Measurements from ENCODE around the gene SQSTM1. TPM values are rescaled to one million over a fixed set of nuclear protein-coding genes. Genes with fewer than 3 reads are reported as not detected.
"Not testable (repeated sequence)": the region's sequence is repeated elsewhere in the genome, so short reads cannot be mapped to it uniquely, and the experiment has no call there.

Gene SQSTM1
- polyA plus RNA-seq, 2 of the 4 experiments (the other 2 are of a cell fraction): 362 to 625 TPM

GRCh38 chr5:179870403-179870903 lies 49.7 kb downstream of the SQSTM1 start:
- H3K9me3 ChIP-seq: no peaks in the 10 kb centered on the region
- no peak overlapping the region for H3K27ac ChIP-seq
- no peak overlapping the region for H3K4me2 ChIP-seq
- CTCF ChIA-PET: interaction anchor here (0.9 to 1.6 kb wide), 3 partner anchors 9 to 36 kb away, joined by 3 to 6 read pairs (median 5); no protein-coding TSS in a partner anchor
- FAIRE-seq (no peak), ATAC-seq (peak in 1 of 2 experiments; percentile 66; a peak in 3 of 6 replicates), DNase-seq (ENCODE audit: low read depth in 1 of 2, low spot score in 1 of 2) (peak; percentile 56 to 65)
- TF ChIP-seq MAFK (IDR thresholded peaks at IDR 0.05; ENCODE audit: partially characterized antibody): no peak
- TF ChIP-seq POLR2A (IDR thresholded peaks at IDR 0.05; ENCODE audit: low read length): no peak
- peak; percentile 19 to 47; a peak in 3 of 5 replicates for TF ChIP-seq RAD21 (conservative IDR thresholded peaks at IDR 0.05 in 1 of 2, IDR thresholded peaks at IDR 0.05 in 1 of 2)
- TF ChIP-seq CTCF (IDR thresholded peaks at IDR 0.05): peak; percentile 30; the same call in 1 of the 3 replicates
- TF ChIP-seq ZFP36 (IDR thresholded peaks at IDR 0.05; ENCODE audit: borderline replicate concordance, partially characterized antibody): no peak
- no peaks in the 10 kb centered on the region for H3K4me1 ChIP-seq
- H3K4me3 ChIP-seq: no peak overlapping the region
- POLR2A ChIA-PET: interaction anchor here (0.6 kb wide), 1 partner anchor 23 kb away, joined by 6 read pairs; no protein-coding TSS in a partner anchor
- 85% methylated on average over 12 of the region's 17 CpGs for WGBS (ENCODE audit: missing lambda C conversion rate)

GRCh38 chr5:179870952-179871351 lies 50.2 kb downstream of the SQSTM1 start:
- 86% methylated on average over 3 of the region's 3 CpGs for WGBS (ENCODE audit: missing lambda C conversion rate)
- FAIRE-seq: no peak

GRCh38 chr5:179871533-179871932 lies 50.8 kb downstream of the SQSTM1 start:
- H3K4me3 ChIP-seq; ATAC-seq; FAIRE-seq; DNase-seq (ENCODE audit: low read depth in 1 of 2, low spot score in 1 of 2); POLR2A ChIA-PET; H3K27ac ChIP-seq; H3K4me1 ChIP-seq; H3K9me3 ChIP-seq; H3K4me2 ChIP-seq: not testable (repeated sequence)
- CTCF ChIA-PET: interaction anchor here (1.2 to 1.5 kb wide), 3 partner anchors 10 to 17 kb away, joined by 4 to 6 read pairs (median 6); no protein-coding TSS in a partner anchor
- 97% methylated on average over 10 of the region's 14 CpGs for WGBS (ENCODE audit: missing lambda C conversion rate)

More at GRCh38 chr5:179870952-179871351, 50.2 kb downstream of the SQSTM1 start:
- no peak for DNase-seq (ENCODE audit: low read depth in 1 of 2, low spot score in 1 of 2)
- TF ChIP-seq RAD21 (conservative IDR thresholded peaks at IDR 0.05 in 1 of 2, IDR thresholded peaks at IDR 0.05 in 1 of 2): no peak
- no peak for TF ChIP-seq NPAS2 (CRISPR knock-in tag; IDR thresholded peaks at IDR 0.05; ENCODE audit: borderline replicate concordance)
- no peak for TF ChIP-seq POLR2A (IDR thresholded peaks at IDR 0.05; ENCODE audit: low read length)
- no peak for TF ChIP-seq TFCP2L1 (CRISPR knock-in tag; IDR thresholded peaks at IDR 0.05)
- TF ChIP-seq MAFK (IDR thresholded peaks at IDR 0.05; ENCODE audit: partially characterized antibody): no peak
- TF ChIP-seq KDM5A (IDR thresholded peaks at IDR 0.05): no peak
- TF ChIP-seq ESRRA (IDR thresholded peaks at IDR 0.05; ENCODE audit: borderline replicate concordance, low read length): no peak
- no peak for TF ChIP-seq HOXA7 (CRISPR knock-in tag; IDR thresholded peaks at IDR 0.05)
- TF ChIP-seq HMGXB4 (CRISPR knock-in tag; IDR thresholded peaks at IDR 0.05; ENCODE audit: borderline replicate concordance): no peak
- no peak for TF ChIP-seq ZSCAN20 (CRISPR knock-in tag; IDR thresholded peaks at IDR 0.05)
- TF ChIP-seq MYC (IDR thresholded peaks at IDR 0.05; ENCODE audit: borderline replicate concordance, low read length): no peak
- TF ChIP-seq EHMT2 (IDR thresholded peaks at IDR 0.05; ENCODE audit: low read depth): no peak
- H3K4me1 ChIP-seq: no peaks in the 10 kb centered on the region
- ChIA-PET POLR2A (no interaction called here), CTCF (interaction anchor here (0.9 to 1.4 kb wide), 2 partner anchors 10 to 22 kb away, joined by 3 to 6 read pairs; no protein-coding TSS in a partner anchor)
- no peak overlapping the region for H3K4me2 ChIP-seq
- no peak overlapping the region for H3K4me3 ChIP-seq
- H3K27ac ChIP-seq: no peak overlapping the region
- H3K9me3 ChIP-seq: no peaks in the 10 kb centered on the region
- no peak for ATAC-seq
